GM21529 (cell line): ENCODE data around the gene CEP85.
"Not testable (repeated sequence)": the region's sequence is repeated elsewhere in the genome, so short reads cannot be mapped to it uniquely, and the experiment has no call there.

Experiments
- ATAC-seq: cut with Tn5 transposase; IDR thresholded peaks from one replicate; pipeline ENCODE4 v1.9.1; 2021; ENCODE audit not compliant: unreplicated experiment

Gene CEP85

DNA sequence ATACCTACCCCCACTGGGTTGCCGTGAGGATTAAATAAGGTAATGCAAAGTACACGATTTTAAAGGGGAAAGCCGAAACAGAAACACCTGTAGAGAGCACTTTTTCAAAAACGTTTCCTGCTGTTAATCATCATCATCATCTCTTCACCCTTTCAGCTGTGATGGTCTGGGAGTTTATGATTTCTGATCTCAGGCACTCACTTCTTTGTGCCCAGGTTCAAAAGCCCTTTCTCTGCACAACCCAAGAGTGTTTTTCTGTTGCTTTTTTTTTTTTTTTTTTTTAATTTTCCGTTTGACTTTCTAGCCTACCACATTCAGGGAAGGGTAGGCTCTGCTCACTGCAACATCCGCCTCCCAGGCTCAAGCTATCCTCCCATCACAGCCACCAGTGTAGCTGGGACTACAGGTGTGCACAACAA, 73.4 kb downstream of the CEP85 start:
- ATAC-seq = no peak

GRCh38 chr1:26307966-26308899, 74.2 kb downstream of the CEP85 start:
- not testable (repeated sequence) for ATAC-seq

DNA sequence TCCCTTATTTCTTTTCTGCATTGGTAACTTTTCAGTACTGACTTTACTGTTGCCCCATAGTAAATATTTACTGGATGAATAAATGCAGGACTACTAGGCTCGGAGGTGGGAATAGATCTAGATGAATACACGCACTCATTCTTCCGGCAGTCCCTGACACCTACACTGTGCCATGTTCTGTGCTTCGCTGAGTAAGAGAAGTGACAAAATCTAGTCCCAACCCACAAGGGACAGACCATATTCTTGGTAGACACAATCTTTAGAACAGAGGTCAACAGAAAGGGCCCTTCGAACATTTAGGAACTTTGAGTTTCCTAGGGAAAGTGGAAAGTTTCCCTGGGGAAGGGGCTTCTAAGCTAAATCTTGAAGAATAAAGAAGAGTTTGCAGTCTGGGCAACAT, 80.5 kb downstream of the CEP85 start:
- ATAC-seq = no peak

- no peak for ATAC-seq
Measured at GRCh38 chr1:26315874-26316850, 82.2 kb downstream of the CEP85 start.

- ATAC-seq = no peak
Measured at GRCh38 chr1:26317146-26317545, 83.1 kb downstream of the CEP85 start.

- ATAC-seq = peak; percentile 48
Measured at GRCh38 chr1:26317612-26318337, 83.8 kb downstream of the CEP85 start, which contains the start of gene CD52. Gene CD52, plus strand, starts transcription at chr1:26317958. Its CDS starts 60 bp downstream, at chr1:26318018.

GRCh38 chr1:26318338-26319064, 84.5 kb downstream of the CEP85 start:
- ATAC-seq = no peak

- ATAC-seq = no peak
Measured at GRCh38 chr1:26320896-26321295, 86.9 kb downstream of the CEP85 start.

DNA sequence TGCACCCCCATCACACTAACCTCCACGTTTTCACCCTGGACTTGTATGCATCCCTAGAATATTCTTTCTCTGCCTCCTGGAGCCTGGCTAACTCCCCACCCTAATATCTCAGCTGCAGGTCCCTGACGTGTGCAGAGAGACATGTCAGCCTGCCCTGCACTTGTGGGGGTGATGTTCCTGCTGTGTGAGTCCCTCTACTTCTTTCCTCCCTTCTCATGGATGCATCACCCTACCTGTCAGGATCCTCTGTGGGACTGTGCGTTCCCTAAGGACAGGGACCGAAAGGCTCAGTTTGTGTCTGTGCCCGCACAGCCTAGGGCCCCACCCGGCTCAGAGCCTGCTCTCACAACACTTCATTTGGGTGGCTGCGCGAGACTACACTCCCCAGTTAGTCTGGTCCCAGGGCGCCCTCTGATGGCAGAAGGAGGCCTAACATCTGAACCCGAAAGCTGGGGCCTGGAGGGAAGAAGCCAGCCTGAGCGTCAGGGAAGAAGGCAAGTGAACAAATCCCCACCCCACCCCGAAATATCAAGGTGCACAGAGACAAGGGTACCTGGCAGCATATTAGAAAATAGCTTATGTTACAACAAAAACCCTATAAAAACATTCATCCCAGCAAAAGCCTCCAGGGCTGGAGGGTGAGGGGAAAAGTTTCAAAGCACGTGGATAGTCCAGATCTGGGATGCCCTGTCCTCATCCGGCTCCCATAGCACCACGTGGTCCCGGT, 87.5 kb downstream of the CEP85 start:
- peak; percentile 26 for ATAC-seq

GRCh38 chr1:26322042-26322331, 88.0 kb downstream of the CEP85 start:
- ATAC-seq = no peak

DNA sequence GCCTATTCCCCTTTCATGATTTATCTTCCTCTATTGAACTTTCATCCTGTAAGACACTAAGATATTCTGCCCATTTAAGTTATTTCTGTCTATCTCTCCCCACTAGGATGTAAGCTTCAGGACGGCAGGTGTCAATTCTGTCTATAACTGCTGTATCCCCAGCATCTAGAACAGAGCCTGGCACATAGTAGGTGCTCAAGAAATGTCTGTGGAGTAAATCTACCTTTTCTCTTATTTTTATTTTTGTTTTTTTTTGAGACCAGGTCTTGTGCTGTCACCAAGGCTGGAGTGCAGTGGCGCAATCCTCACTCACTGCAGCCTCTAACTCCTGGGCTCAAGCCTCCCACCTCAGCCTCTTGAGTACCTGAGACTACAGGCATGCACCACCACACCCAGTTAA, 89.4 kb downstream of the CEP85 start:
- ATAC-seq = no peak

DNA sequence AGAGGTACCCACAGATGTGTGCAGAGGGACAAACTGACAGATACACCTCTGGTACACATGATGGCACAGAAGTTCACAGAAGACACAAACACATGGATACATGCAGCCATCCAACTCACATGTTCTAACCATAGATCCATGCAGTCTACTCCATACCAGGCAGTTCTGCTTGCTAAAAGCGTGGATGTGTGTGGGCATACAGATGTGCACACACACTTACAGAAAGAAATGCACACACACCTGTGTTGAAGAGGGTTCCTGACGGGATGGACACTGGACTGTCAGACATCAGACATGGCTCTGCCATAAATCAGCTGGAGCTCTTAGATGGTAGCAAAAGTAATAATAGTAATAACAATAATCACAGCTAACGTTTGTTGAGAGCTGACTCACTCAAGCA, 90.5 kb downstream of the CEP85 start:
- no peak for ATAC-seq

- no peak for ATAC-seq
Measured at GRCh38 chr1:26327956-26328362, 94.0 kb downstream of the CEP85 start.
